NOMO-1 (cell line): ENCODE results near the gene FAM120C.
A peak's percentile ranks its signal among the peaks of the same experiment; 100 is the strongest.

Source experiments
- DNase-seq, 2 experiments: peaks; one replicate each; lab custom pipeline; 2025; ENCODE audit not compliant: unreplicated experiment in 2 of 2; lab: John Stamatoyannopoulos, UW

Gene FAM120C

DNA sequence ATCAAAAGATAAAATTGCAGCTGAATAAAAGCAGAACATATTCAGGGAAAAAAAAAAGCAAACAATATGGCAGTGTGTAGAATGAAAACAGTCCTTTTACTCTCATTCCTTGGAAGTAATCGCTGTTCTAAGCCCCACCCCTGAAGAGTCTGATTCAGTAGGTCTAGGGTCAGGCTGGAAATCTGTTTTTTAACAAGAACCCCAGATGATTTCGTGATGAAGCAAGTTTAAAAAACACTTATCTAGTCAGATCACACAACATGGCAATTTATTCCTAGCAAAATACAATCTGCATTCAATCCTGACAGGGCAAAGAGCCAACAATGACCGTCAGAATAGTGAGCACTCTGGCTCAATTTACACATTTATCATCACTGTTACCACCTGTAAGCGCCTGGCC, 16.1 kb downstream of the FAM120C start:
- no peak for DNase-seq

DNA sequence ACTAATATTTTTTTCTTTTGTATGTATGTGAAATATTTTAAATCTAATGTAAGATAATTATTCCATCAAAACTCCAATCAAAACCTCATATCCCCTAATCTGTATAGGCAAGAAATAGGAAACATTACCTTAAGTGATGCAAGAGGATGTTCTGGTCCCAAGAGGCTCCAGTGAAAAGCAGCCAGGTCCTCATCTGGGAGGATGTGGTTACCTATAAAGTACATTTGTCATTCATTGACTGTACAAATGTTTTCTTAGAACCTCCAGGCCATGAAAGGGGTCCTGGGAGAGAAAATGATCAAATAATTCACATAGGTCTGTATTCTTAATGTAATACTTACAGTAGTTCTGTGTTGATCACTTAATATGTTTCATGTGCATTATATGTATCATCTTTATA, 25.5 kb downstream of the FAM120C start:
- DNase-seq: no peak

DNA sequence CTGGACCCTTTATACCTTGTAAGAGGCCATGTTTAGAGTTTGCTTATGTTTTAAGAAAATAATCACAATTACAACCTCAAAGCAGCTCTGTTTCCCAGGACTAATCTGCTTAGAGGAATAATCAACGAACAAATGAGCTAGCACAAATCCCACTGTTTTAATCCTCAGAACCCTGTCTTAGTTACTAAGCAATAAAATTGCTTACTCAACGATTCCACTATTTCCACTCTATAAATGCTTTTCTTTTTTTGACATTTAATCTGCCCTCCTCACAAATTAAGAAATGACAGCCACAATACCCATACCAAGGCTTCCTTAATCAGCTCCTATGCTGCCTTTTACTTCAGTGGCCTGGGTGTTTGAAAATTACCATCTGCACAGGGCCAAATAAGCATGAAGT, 48.8 kb downstream of the FAM120C start:
- DNase-seq: no peak

DNA sequence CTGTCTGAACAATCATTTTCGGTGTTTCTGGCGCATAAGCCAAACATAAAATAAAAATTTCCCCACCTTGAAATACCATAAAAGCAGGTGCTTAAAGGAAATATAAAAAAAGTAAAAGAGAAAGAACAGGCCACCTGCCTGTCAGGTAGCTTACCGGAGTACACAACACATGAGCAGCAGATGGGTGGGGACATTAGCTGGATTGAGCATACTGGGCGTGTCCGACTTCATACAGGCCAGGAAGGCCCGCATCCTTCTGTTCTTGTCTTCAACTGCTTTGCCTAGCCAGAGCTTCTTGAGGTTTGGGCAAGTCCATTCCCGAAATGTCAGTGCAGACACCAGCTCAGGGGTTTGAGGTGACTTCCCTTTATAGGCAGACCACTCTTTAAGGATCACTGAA, 66.7 kb downstream of the FAM120C start:
- no peak for DNase-seq

DNA sequence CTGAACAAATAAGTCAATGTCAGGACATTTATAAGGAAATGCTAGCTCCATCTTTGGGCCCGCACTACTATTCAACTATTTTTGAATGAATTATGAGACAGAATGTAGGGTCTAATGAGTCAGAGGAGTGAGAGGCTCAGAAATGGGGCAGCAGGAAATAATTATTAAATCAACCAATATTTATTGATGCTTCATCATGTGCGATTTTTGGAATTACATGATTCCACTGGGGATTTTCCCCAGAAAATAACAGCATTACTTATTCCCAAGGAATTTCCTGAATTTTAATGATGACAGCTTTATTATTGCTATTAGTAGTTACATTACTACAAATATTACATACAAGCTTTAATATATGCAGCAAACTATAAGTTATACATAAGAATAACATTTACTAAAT, 89.5 kb downstream of the FAM120C start:
- no peak for DNase-seq

DNA sequence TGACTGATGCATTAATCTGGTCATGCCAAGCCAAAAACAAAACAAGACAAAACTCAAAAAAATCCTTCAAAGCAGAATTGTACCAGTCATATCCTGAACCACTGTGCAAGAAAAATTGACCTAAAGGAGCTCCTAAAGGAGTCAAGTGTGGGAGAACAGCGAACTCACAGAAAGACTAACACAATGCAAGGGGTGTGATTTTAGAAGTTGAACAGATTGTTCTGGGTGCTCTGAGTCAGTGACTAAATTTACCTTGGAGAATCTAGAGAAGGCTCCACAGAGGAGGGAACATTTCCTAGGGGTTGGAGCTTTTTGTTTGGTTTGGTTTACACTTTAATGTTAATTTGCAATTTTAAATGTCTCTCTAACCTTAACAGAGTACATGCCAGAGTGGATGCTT, 89.9 kb downstream of the FAM120C start:
- DNase-seq: no peak

DNA sequence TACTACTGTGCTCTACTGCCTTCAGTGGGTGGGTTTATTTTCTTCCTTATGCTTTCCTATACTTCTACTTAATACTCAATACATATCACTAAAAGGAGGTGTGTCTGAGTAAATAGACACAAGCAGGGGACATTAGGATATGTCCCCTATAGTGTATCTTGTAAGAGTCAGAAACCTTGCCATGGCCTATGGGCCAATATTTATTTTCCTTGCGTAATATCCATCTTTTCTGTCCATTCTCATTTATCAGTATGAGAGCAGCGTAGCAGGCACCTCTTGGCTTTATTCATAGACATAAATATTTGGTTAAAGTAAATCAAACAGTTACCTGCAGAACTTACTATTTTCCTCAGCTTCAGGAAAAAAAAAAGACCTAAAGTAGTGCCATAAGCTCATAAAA, 92.2 kb downstream of the FAM120C start:
- DNase-seq: no peak

DNA sequence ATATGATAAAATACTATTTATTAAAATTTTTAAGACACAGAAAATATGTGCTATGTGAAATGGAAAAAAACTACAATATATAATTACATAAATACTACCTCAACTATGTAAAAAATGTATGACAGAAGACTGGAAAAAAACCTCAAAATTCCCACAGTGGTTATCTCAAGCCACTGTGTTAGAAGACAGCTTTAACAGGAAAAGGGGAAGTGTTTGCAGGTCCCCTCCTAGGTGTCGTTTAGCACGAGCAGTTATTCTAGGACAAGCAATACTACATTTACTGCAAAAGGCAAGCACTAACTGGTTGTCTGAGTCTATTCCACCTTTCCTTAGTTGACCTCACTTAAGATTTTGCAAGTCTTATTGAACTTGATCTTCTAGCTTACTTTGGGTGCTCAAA, 93.9 kb downstream of the FAM120C start:
- no peak for DNase-seq

DNA sequence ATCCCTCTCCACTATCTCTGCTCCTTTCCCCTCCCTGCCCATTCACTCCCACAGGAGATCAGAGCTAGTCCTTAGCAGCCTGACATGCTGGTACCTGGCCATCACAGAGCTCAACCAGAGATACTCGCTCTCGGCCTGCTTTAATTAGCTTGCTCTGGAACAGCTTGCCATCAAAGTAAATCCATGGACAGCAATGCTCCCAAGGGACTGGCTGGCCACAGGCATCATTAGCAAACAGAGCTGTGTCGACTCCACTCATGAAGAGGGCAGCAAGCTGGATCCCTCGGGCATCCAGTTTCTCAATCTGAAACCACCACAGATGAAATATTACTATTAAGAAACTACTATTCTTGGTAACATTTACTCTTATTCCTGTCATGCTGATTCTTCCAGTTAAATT, 95.4 kb downstream of the FAM120C start:
- DNase-seq: no peak

DNA sequence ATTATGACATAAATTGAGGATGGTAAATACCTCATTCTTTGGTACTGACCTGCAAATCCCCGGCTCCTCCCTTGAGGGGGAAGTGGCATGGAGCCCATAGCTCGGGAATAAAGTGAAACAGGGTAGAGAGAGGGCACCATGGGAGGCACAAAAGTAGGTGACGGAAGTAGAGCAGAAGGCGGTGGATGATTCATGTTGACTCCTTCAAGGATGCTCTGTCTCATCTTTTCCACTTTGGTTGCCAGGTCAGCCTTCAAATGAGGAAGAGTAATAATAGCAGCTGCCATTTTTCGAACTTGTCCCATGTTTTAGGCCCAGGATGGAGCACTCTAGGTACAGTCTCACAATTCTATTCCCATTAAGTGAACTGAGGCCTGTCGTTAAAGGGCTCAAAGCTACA, 97.4 kb downstream of the FAM120C start:
- DNase-seq: no peak

DNA sequence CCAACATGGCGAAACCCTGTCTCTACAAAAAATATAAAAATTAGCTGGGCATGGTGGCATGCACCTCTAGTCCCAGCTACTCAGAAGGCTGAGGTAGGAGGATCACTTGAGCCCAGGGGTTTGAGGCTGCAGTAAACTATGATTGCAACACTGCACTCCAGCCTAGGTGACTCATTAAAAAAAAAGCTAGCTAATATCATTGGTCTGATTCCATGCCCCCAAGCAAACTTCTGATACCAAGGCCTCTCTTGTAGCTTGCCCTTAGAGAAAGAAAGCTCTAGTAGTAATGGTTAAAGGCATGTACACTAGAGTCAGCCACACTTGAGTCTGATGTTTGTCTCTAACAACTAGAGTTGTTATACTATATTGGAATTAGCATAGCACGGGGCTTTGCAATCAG, 106.2 kb downstream of the FAM120C start:
- DNase-seq: no peak

DNA sequence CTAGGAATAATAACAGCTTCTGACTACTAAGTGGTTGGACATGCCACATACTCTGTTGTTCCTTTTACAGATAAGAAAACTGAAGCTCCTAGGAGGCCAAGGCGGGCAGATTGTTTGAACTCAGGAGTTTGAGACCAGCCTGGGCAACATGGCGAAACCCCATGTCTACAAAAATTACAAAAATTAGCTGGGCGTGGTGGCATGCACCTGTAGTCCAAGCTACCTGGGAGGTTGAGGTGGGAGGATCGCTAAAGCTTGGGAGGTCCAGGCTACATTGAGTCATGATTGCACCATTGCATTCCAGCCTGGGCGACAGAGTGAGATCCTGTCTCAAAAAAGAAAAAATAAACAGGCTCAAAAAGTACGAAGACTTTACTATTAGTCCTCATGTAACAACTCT, 108.2 kb downstream of the FAM120C start:
- no peak for DNase-seq

DNA sequence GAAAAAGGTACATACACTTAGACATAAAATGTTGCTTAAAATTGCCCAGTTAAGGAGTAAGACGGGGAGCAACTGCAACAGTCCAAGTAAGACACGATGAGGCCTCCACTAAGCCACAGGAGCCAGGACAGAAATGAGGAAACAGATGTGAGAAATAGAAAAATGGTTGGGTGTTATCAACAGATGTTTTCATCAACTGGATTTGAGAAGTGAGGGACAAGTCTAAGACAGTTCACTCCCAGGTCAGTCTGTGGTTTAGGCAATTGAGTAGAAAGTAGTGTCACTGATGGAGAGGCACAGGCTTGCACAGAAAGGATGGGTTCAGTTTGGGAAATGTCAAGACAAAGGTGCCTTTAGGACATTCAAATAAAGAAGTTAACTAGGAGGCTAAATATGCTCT, 115.3 kb downstream of the FAM120C start:
- DNase-seq: no peak

DNA sequence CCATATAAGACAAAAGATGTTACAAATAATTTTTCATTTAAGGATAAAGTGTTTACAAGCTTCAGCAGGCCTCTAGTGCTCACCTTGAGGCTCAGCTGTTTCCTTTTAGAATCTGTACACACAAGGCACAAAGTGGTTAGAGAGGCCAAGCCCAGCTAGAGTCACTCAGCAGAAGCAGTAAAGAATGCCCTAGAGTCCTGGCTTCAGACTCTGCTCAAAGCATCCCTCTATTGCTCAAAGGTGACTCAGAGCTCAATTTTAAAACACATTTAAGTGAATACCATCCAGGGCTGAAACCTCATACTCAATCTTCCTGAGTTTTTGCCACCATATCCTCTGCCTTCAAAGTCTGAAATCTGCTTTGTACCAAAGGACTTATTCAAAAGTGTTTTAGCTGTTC, 116.2 kb downstream of the FAM120C start:
- DNase-seq: no peak

DNA sequence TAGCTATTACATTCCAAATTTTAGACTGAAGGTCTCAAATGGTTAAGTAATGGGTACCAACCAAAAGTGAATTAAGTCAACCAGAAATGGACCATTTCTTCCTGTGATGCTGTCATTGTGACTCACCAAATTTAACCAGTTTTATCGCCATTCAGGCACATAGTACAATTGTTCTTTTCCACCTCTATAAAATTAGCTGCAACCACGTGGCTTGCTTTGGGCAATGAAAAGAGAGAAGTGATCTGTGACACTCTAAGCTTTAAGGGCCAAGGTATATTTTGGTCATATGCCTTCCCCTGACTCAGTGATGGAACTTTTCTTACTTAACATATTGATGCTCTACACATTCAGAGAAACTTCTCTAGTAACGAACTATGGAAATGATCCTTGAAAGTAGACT, 118.5 kb downstream of the FAM120C start:
- DNase-seq: no peak

DNA sequence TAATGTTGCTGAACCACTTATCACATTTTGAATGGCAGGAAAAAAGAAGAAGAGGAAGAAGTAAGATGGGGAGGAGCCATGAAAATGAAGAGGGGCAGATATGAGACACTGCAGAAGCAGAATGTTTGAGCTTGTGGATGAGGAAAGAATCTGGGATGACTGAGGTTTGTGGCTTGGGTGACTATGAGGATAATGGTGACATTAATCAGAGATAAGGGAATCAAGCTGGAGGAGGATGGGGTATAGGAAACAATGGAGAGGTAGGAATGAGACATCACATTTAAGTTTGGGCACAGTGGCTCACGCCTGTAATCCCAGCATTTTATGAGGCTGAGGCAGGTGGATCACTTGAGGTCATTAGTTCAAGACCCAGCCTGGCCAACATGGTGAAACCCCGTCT, 119.7 kb downstream of the FAM120C start:
- no peak for DNase-seq

DNA sequence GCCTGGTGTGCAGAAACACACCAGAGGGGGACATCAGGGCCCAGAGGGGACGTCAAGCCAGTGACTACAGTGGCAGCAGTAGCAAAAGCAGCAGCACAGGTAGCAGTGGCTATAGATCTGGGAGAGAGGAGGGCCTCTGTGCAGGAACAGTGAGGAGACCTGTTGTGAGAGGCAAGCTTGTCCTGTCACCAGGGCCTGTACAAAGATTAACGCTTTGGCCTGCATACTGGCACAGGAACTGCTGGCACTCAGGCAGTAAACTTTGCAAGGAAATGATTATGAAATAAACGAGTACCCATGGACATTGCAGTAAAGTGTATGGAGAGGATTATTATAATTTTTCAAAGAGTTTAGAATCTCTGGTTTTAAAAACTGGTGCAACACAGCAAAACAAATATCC, 133.3 kb downstream of the FAM120C start:
- no peak for DNase-seq

DNA sequence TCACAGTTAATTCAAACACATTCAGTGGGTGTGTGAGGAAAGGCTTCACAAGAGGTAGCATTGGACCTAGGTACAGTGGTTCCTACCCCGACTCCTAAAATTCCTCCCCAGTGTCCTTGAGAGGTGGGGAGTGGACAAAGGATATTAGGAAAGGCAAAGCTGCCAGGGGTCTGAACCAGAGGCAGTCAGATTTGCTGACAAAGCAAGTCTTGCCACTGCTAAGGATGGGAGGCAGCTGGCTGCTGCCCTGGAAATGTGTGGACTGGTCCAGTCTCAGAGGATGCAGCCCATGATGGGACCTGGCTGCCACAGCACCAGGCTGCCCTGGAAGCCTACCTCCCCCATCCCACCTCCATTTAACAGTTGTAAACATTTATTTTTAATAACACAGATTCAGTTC, 134.6 kb downstream of the FAM120C start:
- no peak for DNase-seq

DNA sequence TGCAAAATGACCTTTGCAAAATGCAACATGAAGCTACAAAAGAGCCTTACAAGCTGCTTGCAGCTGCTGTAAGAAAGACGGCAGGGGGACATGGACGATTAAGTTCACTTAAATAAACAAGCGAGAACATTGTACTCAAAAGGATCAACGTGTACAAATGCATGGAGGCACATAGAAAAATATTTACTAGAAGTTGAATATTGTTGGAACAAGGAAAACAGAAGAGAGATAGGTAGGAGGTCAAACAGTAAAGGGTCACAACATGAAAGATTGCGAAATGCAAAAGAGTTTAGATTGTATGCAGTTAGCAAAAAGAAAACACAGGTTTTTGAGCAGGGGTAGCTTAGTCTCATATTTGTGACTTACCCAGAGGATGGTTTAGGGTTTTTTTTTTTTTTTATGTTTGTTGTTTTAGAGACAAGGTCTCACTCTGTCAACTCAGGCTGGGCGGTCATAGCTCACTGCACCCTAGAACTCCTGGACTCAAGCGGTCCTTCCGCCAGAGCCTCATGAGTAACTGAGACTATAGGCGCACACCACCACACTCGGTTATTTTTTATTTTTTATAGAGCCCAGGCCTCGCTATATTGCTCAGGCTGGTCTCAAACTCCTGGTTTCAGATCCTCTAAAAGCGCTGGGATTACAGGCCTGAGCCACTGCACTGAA, 137.4 kb downstream of the FAM120C start:
- DNase-seq: no peak

DNA sequence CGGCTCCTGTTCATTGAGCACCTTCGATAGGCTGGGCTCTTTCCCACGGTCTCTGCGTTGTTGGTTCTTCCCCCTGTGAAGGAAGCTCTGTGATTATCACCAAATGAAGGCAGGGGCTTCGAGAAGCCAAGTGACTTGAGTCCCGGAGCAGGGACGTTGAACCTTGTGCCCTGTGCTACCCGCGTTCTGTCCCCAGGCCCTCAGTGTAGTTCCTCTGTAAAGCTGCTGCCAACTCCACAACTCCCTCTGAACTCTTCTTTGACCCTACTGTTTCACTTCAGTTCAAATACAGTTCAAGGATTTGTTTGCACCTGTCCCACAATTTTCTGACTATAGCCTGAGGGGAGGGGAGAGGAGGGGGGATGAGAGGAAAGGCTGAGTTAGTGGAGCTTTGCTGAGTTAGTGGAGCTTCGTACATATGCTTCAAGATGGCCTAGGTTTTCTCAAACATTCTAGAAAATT, 138.1 kb downstream of the FAM120C start:
- no peak for DNase-seq

DNA sequence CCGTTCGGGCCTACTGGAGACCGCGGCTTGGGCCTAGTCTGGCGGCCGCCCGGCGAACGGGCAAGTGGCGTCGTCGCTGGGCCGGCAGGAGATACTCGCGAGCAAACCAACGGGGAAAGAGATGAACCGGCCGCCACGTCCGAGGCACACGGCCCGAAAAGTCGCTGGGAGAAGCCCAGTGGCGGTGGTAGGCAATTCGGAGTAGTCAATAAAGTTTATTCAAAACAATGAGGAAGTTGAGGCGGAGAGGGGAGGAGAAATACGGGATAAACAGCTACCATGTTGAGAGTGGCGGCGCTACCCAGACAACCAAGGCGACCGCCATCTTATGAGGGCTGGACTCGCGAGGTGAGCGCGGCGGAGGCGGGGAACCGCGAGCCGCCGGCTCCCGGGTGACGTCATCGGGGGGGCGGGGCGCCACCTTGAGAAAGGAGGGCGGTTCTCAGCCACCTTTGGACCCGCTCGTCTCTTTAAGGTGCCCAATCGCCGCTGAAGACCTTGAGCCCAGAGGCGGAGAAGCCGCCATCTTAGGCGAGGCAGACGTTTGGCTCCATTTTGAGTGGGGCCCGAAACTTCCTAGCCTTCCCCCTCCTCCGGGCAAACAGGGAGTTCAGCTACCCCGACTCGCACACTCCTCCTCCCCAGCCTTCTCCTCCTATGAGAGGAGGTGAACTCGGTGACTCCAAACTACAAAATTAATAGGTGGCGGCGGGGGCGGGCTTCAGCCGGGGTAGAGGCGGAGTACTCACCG, 138.8 kb downstream of the FAM120C start, which contains the start of gene PHF8:
PHF8 (minus strand) TSS at position 348 of the 751 bp plus-strand sequence. CDS start 1,745 bp downstream, outside the sequence.
- peak; percentile 83 to 84 for DNase-seq

DNA sequence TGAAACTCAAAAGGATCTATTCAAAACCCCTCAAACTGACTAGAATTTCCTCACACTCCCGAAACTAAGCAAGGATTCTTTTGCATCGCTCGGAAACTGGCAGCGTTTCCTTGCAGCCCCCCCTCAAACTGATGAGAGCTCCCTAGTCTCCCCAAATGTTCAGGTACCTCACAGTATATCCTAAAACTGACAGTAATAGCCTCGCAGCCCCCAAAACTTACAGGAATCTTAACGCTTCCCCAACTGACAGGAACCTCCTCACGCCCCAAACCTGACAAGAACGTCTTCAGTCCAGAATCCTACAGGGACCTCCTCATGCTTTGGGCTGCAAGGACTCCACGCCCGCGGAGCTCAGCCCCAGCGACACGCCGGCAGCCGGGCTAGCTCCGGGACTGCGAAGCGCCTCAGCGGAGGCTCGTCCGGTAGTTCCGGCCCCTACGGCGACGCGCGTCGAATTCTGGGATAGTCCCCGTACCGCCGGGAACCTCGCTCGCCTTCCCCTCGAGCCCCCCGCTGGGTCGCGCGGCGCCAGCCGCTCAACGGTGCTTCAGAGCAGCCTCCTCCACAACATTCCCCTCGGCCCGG, 139.4 kb downstream of the FAM120C start:
- DNase-seq: no peak
